Mesenchymal stem cell (in vitro differentiated cells and primary cell): ENCODE results near the gene FBXL15.
A peak's percentile ranks its signal among the peaks of the same experiment; 100 is the strongest.

ENCODE experiments used
- DNase-seq: peaks from one replicate; pipeline ENCODE4 v3.0.0-alpha.2; 2013
- H2AFZ ChIP-seq: one replicate; pipeline ENCODE4 v1.6.1; 2013; ENCODE audit warnings: low read depth, mild to moderate bottlenecking, control low read depth, inconsistent platforms, low read length, moderate library complexity
- H2AK5ac ChIP-seq: 2 replicates; pipeline ENCODE4 v1.6.1; 2013; ENCODE audit warnings: low read length, moderate library complexity, mild to moderate bottlenecking, inconsistent platforms; ENCODE audit not compliant: severe bottlenecking
- H2BK120ac ChIP-seq: one replicate; pipeline ENCODE4 v1.6.1; 2013; ENCODE audit warnings: low read depth, mild to moderate bottlenecking, inconsistent platforms, low read length, moderate library complexity
- H2BK12ac ChIP-seq, 2 experiments: one replicate each; pipeline ENCODE4 v1.6.1; 2013; ENCODE audit warnings: inconsistent platforms in 2 of 2, low read length in 2 of 2, mild to moderate bottlenecking in 2 of 2, moderate library complexity in 2 of 2, control low read depth in 1 of 2
- H2BK15ac ChIP-seq: one replicate; pipeline ENCODE4 v1.6.1; 2013; ENCODE audit warnings: mild to moderate bottlenecking, low read depth, inconsistent platforms; ENCODE audit not compliant: poor library complexity, severe bottlenecking
- H2BK5ac ChIP-seq: 2 replicates; pipeline ENCODE4 v1.6.1; 2013; ENCODE audit warnings: low read depth, mild to moderate bottlenecking, low read length, control low read depth, inconsistent platforms; ENCODE audit not compliant: poor library complexity, severe bottlenecking
- H3K14ac ChIP-seq, 2 experiments: one replicate each; pipeline ENCODE4 v1.6.1; 2013; ENCODE audit warnings: inconsistent platforms in 2 of 2, low read length in 2 of 2, control low read depth in 1 of 2, mild to moderate bottlenecking in 1 of 2, moderate library complexity in 1 of 2
- H3K18ac ChIP-seq, 2 experiments: one replicate each; pipeline ENCODE4 v1.6.1; 2013; ENCODE audit warnings: inconsistent platforms in 2 of 2, low read length in 2 of 2, control low read depth in 1 of 2, low read depth in 1 of 2, mild to moderate bottlenecking in 1 of 2
- H3K23ac ChIP-seq, 2 experiments: one replicate each; pipeline ENCODE4 v1.6.1; 2013; ENCODE audit warnings: inconsistent platforms in 2 of 2, low read length in 2 of 2, mild to moderate bottlenecking in 2 of 2, moderate library complexity in 2 of 2, control low read depth in 1 of 2
- H3K27ac ChIP-seq: 2 replicates; pipeline ENCODE4 v1.5.1; 2013; ENCODE audit warnings: mild to moderate bottlenecking, moderate library complexity, low read length, control low read depth, inconsistent platforms; ENCODE audit not compliant: poor library complexity, severe bottlenecking
- H3K27me3 ChIP-seq, 2 experiments: 2 replicates each; pipeline versions ENCODE4 v1.6.1 to v1.7.0; 2013; ENCODE audit warnings: low read length in 2 of 2, mild to moderate bottlenecking in 2 of 2, moderate library complexity in 2 of 2, control low read depth in 1 of 2, inconsistent platforms in 1 of 2; ENCODE audit not compliant: control insufficient read depth in 1 of 2, insufficient read depth in 1 of 2
- H3K36me3 ChIP-seq, 2 experiments: 2 replicates each; pipeline versions ENCODE4 v1.6.1 to v1.7.0; 2013; ENCODE audit warnings: low read length in 2 of 2, control low read depth in 1 of 2, inconsistent platforms in 1 of 2, low read depth in 1 of 2, mild to moderate bottlenecking in 1 of 2; ENCODE audit not compliant: insufficient read depth in 2 of 2, control insufficient read depth in 1 of 2
- H3K4ac ChIP-seq, 2 experiments: one replicate each; pipeline ENCODE4 v1.6.1; 2013; ENCODE audit warnings: inconsistent platforms in 2 of 2, low read length in 2 of 2, mild to moderate bottlenecking in 2 of 2, moderate library complexity in 2 of 2, control low read depth in 1 of 2, low read depth in 1 of 2
- H3K4me1 ChIP-seq: 2 replicates; pipeline ENCODE4 v1.6.1; 2013; ENCODE audit warnings: low read depth, low read length, control low read depth; ENCODE audit not compliant: control insufficient read depth, insufficient read depth
- H3K4me2 ChIP-seq: 2 replicates; pipeline ENCODE4 v1.6.1; 2013; ENCODE audit warnings: low read length, mild to moderate bottlenecking, inconsistent platforms; ENCODE audit not compliant: poor library complexity, severe bottlenecking
- H3K4me3 ChIP-seq, 2 experiments: 2 replicates each; pipeline versions ENCODE4 v1.5.1 to v1.7.0; 2013; ENCODE audit warnings: low read length in 2 of 2, mild to moderate bottlenecking in 2 of 2, control low read depth in 1 of 2, low read depth in 1 of 2; ENCODE audit not compliant: insufficient read depth in 1 of 2
- H3K79me1 ChIP-seq: replicated peaks from 2 replicates; pipeline ENCODE4 v1.6.1; 2013; ENCODE audit warnings: mild to moderate bottlenecking, control low read depth, low read length, inconsistent platforms; ENCODE audit not compliant: poor library complexity, severe bottlenecking
- H3K9ac ChIP-seq: 2 replicates; pipeline ENCODE4 v1.7.0; 2013; ENCODE audit warnings: mild to moderate bottlenecking, low read length, moderate library complexity
- H3K9me3 ChIP-seq: 2 replicates; pipeline ENCODE4 v1.7.0; 2013; ENCODE audit warnings: mild to moderate bottlenecking, low read length; ENCODE audit not compliant: control insufficient read depth
- H4K8ac ChIP-seq: one replicate; pipeline ENCODE4 v1.6.1; 2013; ENCODE audit warnings: inconsistent platforms, mild to moderate bottlenecking, low read length, moderate library complexity
- H4K91ac ChIP-seq: one replicate; pipeline ENCODE4 v1.6.1; 2013; ENCODE audit warnings: mild to moderate bottlenecking, low read length, inconsistent platforms
- WGBS: methylation state at CpG from one replicate; pipeline ENCODE4 v1.1.7; 2013; ENCODE audit warnings: mixed read lengths; 5-methylcytosine and 5-hydroxymethylcytosine counted together

Gene FBXL15

GRCh38 chr10:102421757-102422512 lies 1.3 kb downstream of the FBXL15 start:
- Histone ChIP-seq H2BK15ac (peak overlapping the region; percentile 12), H2BK5ac (no peak overlapping the region), H3K9me3 (no peaks in the 10 kb centered on the region), H3K4me1 (peaks cover 33% of the 10 kb centered on the region), H4K8ac (peak overlapping the region; percentile 71), H2AFZ (peak overlapping the region; percentile 46), H3K36me3 (peaks cover 22 to 30% of the 10 kb centered on the region in 2 experiments), H2BK120ac (no peak overlapping the region), H3K9ac (peak overlapping the region; percentile 73), H3K4ac (peak overlapping the region; percentile 81 to 83), H3K27ac (no peak overlapping the region), H3K14ac (peak overlapping the region in 1 of 2 experiments; percentile 31), H3K4me2 (peak overlapping the region; percentile 98), H3K4me3 (peak overlapping the region; percentile 85 to 94), H3K18ac (peak overlapping the region in 1 of 2 experiments; percentile 83), H4K91ac (peak overlapping the region; percentile 54), H3K27me3 (peaks cover 22 to 23% of the 10 kb centered on the region in 2 experiments), H3K79me1 (peaks cover 25% of the 10 kb centered on the region), H3K23ac (peak overlapping the region; percentile 26 to 70), H2AK5ac (no peak overlapping the region), H2BK12ac (peak overlapping the region in 1 of 2 experiments; percentile 7)
- peak; percentile 38 for DNase-seq
- WGBS = 3% methylated on average over 54 of the region's 62 CpGs

- H3K4me3 ChIP-seq = peak overlapping the region in 1 of 2 experiments; percentile 94
- peak overlapping the region; percentile 73 for H3K9ac ChIP-seq
- peaks cover 33% of the 10 kb centered on the region for H3K4me1 ChIP-seq
- H2BK15ac ChIP-seq = no peak overlapping the region
- H2AFZ ChIP-seq = peak overlapping the region; percentile 20
- H4K8ac ChIP-seq = peak overlapping the region; percentile 20
- WGBS = 15% methylated on average over 28 of the region's 28 CpGs
- H3K23ac ChIP-seq = no peak overlapping the region
- H3K4ac ChIP-seq = no peak overlapping the region
- DNase-seq = peak; percentile 78
- peak overlapping the region in 1 of 2 experiments; percentile 63 for H3K18ac ChIP-seq
- peaks cover 25% of the 10 kb centered on the region for H3K79me1 ChIP-seq
- H3K27me3 ChIP-seq = peaks cover 16 to 17% of the 10 kb centered on the region in 2 experiments
- no peak overlapping the region for H4K91ac ChIP-seq
- H2BK120ac ChIP-seq = no peak overlapping the region
- H3K4me2 ChIP-seq = peak overlapping the region; percentile 98
- H3K14ac ChIP-seq = peak overlapping the region in 1 of 2 experiments; percentile 67
- H2AK5ac ChIP-seq = no peak overlapping the region
- H3K9me3 ChIP-seq = no peaks in the 10 kb centered on the region
- H3K36me3 ChIP-seq = peaks cover 22 to 30% of the 10 kb centered on the region in 2 experiments
- no peak overlapping the region for H2BK12ac ChIP-seq
- H3K27ac ChIP-seq = no peak overlapping the region
- H2BK5ac ChIP-seq = no peak overlapping the region
These were observed 2.0 kb downstream of the FBXL15 start for GRCh38 chr10:102422545-102423129.

- WGBS = 93% methylated on average over 13 of the region's 13 CpGs
These were observed 2.8 kb downstream of the FBXL15 start for GRCh38 chr10:102423372-102423968.

GRCh38 chr10:102424145-102424544 lies 3.5 kb downstream of the FBXL15 start:
- no peak overlapping the region for H3K4me2 ChIP-seq
- H2BK12ac ChIP-seq = no peak overlapping the region
- H3K4ac ChIP-seq = no peak overlapping the region
- H3K27ac ChIP-seq = no peak overlapping the region
- H3K4me1 ChIP-seq = peaks cover 27% of the 10 kb centered on the region
- H3K36me3 ChIP-seq = peaks cover 22 to 30% of the 10 kb centered on the region in 2 experiments
- no peaks in the 10 kb centered on the region for H3K9me3 ChIP-seq
- no peak overlapping the region for H3K9ac ChIP-seq
- peaks cover 29% of the 10 kb centered on the region for H3K79me1 ChIP-seq
- no peak overlapping the region for H2BK120ac ChIP-seq
- H2BK15ac ChIP-seq = no peak overlapping the region
- no peak overlapping the region for H3K18ac ChIP-seq
- no peak overlapping the region for H3K14ac ChIP-seq
- H3K4me3 ChIP-seq = no peak overlapping the region
- H2AFZ ChIP-seq = no peak overlapping the region
- H2AK5ac ChIP-seq = no peak overlapping the region
- no peak overlapping the region for H3K23ac ChIP-seq
- no peak overlapping the region for H4K8ac ChIP-seq
- DNase-seq = no peak
- 99% methylated on average over 9 of the region's 9 CpGs for WGBS
- H4K91ac ChIP-seq = no peak overlapping the region
- H3K27me3 ChIP-seq = peaks cover 2% of the 10 kb centered on the region in 2 experiments
- no peak overlapping the region for H2BK5ac ChIP-seq

More at GRCh38 chr10:102423372-102423968, 2.8 kb downstream of the FBXL15 start:
- Histone ChIP-seq H3K23ac (no peak overlapping the region), H3K14ac (no peak overlapping the region), H4K91ac (peak overlapping the region; percentile 18), H3K27me3 (peaks cover 8 to 9% of the 10 kb centered on the region in 2 experiments), H3K4me2 (no peak overlapping the region), H2BK120ac (no peak overlapping the region), H3K18ac (no peak overlapping the region), H4K8ac (peak overlapping the region; percentile 19), H3K4ac (no peak overlapping the region), H2BK12ac (no peak overlapping the region), H2AK5ac (no peak overlapping the region), H3K79me1 (peaks cover 28% of the 10 kb centered on the region), H3K4me3 (no peak overlapping the region), H3K9me3 (no peaks in the 10 kb centered on the region), H3K36me3 (peaks cover 22 to 30% of the 10 kb centered on the region in 2 experiments), H3K9ac (peak overlapping the region; percentile 73), H3K4me1 (peaks cover 32% of the 10 kb centered on the region), H2BK15ac (no peak overlapping the region), H2AFZ (no peak overlapping the region), H2BK5ac (no peak overlapping the region), H3K27ac (no peak overlapping the region)
- no peak for DNase-seq
